ENCODE measurements around the gene FLVCR2.

DNA sequence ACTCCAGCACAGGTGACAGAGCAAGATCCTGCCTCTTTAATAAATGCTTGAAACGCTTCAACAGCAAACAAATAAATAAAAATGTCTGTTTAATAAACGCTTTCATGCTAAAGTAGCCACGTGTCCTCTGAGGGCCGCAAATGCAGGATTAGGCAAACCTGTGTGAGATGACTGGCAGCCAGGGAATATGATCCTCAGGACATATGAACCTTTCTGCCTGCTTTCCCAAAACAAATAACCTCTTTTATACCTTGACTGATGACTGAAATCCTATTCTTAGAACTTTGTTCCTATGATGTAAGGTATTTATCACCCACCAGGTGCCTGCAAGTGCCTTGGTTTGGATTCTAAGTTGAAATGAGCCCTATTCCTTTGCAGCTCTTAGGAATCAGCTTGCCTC, 14.5 kb upstream of the FLVCR2 start:
- TF ChIP-seq CTCF (IDR thresholded peaks at IDR 0.05) (no peak), POLR2A (IDR thresholded peaks at IDR 0.05; ENCODE audit: low read depth) (no peak), POLR2AphosphoS5 (IDR thresholded peaks at IDR 0.05) (no peak)
